Ammon's horn (tissue), 1 donor: Measurements from ENCODE around the gene VWA5B1.

Experiments used
- DNase-seq: peaks from one replicate; pipeline ENCODE4 v3.0.0-alpha.2; 2016; ENCODE audit warnings: low spot score

The VWA5B1 gene

DNA sequence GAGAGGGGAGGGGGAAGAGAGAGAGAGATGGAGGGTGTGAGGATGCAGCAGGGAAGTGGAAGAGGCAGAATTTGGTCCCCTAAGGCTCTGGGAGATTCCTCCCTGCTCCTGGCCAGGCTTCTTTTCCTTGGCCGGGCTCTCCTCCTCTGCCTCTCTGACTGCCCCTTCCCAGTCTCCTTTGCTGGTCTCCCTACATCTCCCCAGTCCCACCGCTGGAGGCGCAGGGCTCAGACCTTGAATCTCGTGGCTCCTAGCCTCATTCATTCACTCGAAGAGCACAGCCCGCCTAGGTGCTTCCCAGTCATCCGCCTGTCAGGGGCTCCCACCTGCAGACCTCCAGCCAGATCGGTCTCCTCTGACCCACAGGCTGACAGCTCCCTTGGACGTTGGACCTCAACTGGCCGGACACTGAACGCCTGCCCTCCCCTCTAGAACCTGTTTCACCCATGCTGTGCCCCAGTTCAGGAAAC is 76.5 kb downstream of the VWA5B1 start:
- peak; percentile 60 for DNase-seq

DNA sequence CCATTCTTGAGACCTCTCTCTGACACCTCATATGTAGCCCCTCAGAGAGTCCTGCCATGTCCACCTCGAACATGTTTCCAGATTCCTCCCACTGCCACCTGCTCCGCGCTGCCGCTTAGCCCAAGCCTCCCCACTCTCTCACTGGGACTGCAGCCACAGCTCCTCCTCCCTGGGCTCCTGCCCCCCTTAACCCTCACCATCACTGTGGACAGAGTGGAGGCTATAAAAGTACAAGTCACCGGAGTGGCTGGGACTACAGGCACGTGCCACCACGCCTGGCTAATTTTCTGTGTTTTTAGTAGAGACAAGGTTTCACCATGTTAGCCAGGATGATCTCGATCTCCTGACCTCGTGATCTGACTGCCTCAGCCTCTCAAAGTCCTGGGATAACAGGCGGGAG is 77.0 kb downstream of the VWA5B1 start:
- DNase-seq: no peak

DNA sequence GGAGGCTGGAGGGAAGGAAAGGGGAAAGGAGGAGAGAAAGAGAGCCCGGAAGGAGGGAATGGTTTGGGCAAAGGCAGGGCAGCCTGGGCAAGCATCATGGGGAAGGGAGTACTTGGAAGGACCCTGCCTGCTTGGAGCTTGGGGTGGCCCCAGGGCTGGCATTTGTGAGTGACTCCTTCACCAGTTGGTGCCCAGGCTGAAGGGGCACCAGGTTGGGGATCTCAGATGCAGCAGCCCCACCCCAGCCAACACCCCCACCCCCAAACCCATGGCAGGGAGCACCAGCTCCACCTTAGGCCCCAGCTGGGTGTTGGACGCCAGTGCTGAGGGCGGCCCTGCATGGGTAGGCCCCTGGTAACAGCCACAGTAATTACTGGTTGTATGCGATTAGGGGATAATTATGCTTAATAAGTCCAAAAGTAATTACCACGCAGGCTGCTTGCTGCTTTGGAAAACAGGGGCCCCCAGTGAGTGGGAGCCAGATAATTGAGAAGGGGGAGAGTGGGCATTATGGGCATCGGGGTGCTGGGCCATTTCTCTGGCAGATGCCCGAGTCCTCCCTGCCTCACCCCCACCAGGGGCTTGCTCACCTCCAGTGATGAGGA is 78.3 kb downstream of the VWA5B1 start:
- DNase-seq: no peak

DNA sequence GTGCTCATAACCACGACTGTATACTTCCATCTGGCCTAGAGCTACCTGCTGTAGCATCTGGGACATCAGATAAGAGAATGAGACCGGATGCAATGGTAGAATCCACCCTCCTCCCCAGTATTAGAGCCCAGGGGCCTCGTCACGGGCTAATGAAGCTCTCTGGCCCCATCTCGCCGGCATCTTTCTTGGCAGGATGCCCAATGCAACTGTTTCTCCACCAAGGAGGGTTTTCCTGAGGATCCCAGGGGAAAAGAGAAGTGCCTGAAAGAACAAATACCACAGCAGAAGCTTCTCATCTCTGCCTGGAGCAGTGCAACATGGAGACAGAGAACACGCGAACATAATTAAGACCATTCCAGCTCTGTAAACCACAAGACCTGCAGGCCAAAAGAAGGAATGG is 80.0 kb downstream of the VWA5B1 start:
- DNase-seq: no peak

DNA sequence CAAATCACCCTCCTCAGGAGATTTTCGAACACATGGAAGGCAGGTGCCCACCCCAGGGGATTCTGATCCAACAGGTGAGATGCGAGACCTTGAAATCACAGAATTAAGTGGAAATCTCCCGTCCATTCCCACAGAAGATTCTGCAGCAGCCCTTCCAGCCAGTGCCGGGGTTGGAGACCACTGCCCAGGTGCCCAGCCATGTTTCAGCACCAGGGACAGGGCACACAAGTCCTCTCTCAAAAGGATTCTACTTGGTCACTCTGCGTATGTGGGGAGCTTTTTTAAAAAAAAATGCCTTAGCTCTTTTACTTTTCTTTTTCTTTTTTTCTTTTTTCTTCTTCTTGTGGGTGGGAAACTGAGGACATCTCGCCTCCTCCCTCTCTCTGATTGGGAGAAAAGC is 80.7 kb downstream of the VWA5B1 start:
- DNase-seq: no peak

DNA sequence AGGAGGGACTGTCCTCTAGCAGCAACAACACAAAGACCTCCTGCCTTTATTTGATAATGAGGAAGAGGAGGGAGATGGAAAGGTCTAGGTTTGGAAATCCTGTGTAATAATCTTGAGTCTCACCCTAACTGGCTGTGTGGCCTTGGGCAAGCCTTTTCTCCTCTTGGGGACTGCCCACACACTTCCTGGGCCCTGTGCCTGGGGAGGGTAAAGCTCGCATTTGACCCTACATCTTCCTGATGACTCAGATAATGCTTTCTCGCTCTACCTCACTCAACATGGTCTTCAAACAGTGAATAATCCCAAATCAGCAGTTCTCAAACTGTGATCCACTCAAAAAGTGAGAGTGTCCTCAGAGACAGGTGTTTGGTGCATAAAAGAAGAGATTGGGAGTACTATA is 81.2 kb downstream of the VWA5B1 start:
- DNase-seq: no peak

DNA sequence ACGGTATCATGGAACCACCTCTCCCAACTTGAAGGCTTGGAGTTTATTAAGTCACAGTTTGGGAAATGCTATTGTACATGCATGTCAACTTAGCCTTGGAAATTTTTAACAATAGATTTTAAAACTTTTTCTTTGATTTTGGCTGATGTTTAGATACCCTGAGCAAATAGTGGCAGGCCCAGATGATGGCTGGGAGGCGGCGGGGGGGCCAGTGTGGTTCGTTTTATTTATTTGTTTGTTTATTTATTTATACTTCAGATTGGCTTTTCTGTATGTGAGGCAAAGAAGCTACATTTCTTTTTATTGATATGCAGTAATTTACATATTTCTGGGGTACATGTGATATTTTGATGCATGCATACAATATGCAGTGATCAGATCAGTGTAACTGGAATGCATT is 82.0 kb downstream of the VWA5B1 start:
- DNase-seq: no peak

DNA sequence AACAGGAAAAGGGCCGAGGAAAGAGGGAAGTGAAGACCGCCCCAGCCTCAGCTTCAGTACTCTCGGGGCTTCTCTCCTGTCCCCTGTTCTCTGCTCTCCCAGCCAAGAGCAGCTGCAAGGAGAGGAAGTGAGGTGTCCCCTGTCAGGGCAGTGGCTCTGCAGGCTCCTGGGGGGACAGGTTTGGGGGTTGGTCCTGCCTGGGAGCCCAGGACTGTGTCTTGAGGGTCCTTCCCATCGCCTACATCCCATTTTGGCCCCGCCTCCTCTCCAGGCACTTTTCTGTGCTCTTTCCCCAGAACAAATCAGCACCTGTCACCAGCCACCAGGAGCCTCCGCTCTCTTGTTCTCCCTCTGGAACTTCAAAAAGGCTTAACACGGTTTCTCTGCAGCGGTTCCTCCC is 82.6 kb downstream of the VWA5B1 start:
- no peak for DNase-seq

DNA sequence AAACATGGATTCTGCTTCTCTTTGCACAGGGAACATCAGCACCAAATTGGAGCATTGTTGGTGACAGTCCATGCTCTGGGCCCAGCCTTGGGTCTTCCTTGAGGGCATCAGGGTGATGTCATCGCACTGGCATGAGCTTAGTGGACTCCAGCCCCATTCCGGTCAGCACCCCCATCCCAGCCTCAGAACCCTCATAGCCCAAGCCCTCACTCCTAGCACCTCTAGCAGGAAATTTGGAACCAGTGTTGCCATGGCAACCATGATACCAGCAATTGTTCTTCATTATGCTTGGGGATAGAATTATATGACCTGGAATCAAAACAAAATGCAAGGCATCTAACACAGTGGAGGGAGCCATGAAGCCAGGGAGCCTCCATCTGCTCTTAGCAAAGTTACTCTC is 83.1 kb downstream of the VWA5B1 start:
- no peak for DNase-seq

DNA sequence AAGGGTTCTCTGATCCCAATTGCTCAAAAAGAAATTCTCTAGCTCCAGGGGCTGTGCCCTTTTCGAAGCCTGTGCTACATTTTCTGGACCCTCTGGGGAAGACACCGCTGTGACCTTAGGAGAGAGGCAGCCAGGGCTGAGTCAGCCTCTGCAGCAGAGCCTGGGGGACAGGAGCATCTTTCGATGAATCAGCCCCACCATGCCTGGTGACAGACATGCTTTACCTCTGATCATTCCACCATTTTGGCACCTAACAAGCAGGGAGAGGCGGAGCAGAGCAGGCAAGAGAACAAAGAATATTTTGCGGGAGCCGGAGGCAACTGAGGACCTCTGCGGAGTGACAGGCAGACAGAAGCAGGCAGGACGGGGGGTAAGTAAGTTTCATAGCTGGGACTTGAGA is 84.9 kb downstream of the VWA5B1 start:
- DNase-seq: no peak

DNA sequence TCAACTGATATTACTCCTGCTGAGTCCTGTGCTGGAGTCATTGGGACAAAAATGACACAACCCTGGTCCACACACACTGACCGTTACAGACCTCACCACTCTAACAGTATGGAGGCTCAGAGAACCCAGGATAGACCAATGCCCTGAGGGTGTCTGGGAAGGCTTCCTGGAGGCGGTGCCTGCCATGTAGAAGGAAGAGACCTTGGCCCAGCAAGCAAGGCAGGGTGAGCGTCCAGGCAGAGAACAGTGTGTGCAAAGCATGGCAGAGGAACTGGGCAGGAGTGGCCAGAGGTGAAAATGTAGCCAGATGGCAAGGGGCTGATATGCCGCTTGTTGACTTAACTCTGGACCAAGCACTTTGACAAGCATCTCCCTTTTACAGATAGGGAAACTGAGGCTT is 85.5 kb downstream of the VWA5B1 start:
- no peak for DNase-seq

DNA sequence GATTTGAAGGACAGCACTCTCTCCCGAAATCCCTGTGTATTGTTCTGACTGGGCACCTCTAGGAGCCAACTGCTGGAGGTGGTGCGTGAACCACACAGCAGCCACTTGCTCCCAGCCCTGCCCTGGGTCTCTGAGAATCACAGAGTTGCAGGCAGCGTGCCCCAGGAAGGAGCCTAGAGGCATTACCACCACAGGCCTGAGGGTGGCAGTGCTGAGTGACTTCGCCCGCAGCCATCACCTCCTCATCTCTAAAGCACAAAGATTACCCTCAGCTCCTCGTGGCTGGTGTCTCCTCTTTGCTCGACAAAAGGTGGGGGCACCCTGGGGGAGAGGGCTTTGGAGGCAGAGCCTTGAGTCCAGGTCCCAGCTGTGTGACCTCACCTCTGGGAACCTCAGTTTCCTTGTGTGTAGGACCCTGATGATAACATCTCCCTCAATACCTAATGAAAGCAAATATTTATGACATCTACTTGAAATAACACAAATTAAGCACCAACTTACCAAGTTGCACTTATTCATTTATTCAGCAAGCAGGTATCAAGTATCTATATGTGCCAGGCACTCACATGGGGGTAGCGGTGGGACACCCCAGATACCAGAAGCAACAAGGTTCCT is 86.3 kb downstream of the VWA5B1 start:
- DNase-seq: peak; percentile 75

DNA sequence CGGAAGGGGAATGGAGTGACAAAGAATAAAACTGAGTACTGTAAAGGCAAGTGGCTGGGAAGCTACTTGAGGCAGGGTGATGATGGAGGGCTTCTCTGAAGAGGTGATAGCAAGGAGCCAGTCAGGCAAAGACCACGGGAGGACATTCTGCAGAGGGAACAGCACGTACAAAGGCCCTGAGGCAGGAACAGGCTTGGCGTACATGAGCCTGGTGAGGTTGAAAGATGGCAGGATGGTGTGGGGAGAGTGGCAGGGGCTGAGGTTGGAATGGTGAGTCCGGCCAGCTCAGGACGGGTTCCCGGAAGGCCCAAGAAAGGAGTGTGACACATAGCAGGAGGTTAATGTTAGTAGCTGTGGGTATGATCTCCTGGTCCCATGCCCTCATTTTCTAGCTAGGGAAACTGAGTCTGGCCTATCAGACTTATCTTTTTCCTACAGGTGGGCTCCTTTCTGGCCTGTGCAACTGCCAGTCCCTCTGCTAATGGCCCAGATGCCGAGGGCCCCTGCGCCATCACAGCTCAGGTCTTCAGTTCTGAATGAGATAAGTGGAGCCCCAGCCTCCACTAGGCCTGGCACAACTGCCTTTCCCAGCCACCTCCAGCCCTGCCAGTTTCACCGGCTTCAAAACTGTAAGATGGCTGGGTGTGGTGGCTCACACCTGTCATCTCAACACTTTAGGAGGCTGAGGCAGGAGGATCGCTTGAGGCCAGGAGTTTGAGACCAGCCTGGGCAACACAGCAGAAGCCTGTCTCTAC is 87.0 kb downstream of the VWA5B1 start:
- no peak for DNase-seq

DNA sequence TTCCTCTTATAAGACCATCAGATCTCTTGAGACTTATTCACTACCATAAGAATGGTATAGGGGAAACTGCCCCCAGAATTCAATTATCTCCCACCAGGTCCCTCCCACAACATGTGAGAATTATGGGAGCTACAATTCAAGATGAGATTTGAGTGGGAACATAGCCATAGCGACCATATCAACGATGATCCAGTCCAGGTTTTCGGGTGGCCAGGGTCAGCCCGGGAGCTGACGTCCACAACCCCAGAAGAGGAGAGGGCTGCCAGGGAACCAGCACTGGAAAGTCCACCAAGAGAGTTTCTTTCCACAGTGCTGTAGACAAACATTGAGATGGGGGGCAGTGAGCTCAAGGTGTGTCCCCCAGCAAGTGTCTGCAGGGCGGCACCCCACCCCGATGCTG is 88.4 kb downstream of the VWA5B1 start:
- no peak for DNase-seq

DNA sequence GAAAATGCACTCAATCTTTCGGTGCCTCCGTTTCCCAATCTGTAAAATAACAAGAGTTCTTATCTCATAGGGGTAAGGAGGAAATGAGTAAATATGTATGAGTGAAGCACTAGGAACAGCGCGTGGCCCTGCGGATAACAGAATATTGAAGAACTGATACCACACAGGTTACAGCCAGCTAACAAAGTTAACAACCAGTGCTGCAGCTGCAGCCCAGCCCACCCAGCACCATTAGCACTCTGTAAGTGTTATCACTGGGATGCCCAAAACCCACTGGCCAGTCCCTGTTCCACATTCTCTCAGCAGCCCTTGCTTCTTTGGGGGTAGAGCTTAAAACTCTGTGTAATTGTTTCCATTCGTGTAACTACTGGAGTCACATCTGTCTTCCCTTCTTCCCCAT is 89.5 kb downstream of the VWA5B1 start:
- no peak for DNase-seq

DNA sequence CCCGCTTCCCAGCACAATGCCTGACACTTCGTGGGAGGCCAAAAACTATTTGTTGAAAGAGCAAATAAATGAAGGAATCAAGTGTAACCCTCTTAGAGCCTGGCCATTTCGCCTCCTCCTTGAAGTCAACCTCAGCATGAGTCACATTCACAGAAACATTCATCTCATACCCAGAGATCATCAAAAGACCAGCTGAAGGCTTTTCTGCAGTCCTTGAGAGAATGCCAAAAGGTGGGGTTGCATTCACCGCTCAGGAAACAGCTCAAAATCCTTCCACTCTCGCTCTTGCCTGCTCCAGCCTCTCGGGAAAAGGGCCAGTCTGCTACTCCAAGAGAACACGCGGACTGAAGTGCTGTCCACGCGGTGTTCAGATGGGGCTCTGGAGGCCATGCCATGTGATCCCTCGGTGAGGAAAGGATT is 90.0 kb downstream of the VWA5B1 start:
- peak; percentile 79 for DNase-seq

DNA sequence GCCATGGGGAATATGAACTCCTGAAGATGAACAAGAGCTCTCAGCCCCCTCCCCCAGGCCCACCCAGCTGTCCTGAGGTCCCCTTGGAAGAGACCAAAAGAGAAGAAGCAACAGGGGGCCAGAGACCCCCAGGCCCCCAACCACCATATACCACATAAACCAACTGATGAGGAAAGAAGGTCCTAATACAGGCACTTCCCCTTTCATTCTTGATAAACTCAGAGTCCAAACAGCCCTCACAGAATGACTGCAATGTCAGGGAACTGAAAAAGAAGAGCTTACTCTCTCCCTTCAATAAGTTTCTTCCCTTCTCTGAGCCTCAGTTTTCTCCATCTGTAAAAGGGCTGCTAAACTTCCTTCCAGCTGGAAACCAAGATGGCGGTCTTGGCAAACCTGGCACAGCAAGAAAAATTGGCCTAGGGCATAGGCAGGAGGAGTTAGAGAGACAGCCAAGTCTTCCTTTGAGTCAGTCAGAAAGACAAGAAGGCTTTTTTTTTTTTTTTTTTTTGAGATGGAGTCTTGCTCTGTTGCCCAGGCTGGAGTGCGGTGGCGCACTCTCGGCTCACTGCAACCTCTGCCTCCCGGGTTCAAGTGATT is 90.5 kb downstream of the VWA5B1 start:
- DNase-seq: peak; percentile 34

DNA sequence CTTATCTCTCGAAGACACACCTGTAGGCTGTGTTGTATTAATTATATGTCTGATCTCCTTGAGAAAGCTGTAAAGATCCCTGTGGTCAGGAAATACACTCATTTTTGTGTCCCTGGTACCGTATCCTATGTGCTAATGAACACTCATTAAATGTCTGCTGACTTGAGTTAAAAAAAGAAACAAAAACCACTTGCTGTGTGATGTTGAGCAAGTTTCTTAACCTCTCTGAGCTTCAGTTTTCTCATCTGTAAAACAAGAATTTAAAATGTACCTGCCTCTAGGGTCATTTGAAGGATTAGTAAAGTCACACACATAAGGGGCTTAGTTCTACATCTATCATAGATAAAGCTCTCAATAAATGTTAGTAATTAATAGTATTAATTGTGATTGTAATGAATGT is 91.3 kb downstream of the VWA5B1 start:
- no peak for DNase-seq

DNA sequence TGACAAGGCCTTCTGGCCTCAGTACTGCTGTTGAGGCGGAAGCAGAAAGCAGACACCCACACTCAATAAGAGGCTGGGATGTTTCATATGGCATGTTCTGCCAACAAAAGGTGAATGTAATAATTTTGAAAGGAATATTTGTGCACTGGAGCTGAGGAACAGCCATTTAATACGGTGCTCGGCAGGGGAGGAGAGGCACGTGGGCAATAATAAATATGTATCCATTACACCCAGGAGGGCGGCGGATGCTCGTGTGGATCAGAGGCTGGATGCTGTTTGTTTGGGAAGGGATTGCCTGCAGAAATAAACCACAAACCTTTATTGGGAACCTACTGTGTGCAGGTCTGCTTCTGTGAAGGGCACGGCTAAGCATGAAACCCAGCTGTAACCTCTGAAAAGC is 92.0 kb downstream of the VWA5B1 start:
- DNase-seq: no peak

DNA sequence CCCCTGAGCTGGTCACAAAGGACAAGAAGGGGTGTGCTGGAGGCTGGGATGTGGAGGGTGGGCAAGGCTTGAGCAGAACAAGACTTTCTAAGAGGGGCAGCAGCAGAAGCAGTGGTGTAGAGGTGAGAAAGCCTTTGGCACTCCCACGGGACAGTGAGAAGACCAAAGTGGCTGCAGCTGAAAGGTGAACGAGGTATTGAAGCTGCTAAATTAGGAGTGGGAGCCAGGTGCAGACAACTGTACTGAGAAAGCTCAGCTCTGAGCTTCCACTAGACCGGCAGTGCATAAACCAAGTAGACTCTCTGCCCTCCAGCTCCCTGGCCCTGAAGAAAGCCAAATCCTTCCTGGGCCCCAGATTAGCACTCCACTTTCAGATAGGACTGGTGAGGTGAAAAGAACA is 93.0 kb downstream of the VWA5B1 start:
- DNase-seq: no peak

DNA sequence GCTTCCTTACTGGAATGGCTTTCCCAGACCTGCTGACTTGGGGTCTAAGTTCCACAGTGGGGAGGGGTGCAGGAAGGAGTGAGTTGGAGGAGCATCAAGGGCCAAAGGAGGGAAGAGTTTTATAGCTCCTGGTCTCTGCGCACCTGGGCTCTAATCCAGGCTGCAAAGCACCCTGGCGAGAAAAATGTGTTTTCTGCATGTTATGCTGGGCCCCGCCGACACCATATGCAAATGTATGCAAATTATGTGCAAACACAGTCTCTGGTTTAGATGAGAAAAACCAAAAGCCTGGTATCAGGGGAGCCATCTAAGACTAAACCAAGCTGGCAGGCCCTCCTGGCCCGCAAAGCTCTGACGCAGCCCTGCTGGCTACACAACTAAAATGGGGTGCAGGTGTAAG is 95.0 kb downstream of the VWA5B1 start:
- no peak for DNase-seq

DNA sequence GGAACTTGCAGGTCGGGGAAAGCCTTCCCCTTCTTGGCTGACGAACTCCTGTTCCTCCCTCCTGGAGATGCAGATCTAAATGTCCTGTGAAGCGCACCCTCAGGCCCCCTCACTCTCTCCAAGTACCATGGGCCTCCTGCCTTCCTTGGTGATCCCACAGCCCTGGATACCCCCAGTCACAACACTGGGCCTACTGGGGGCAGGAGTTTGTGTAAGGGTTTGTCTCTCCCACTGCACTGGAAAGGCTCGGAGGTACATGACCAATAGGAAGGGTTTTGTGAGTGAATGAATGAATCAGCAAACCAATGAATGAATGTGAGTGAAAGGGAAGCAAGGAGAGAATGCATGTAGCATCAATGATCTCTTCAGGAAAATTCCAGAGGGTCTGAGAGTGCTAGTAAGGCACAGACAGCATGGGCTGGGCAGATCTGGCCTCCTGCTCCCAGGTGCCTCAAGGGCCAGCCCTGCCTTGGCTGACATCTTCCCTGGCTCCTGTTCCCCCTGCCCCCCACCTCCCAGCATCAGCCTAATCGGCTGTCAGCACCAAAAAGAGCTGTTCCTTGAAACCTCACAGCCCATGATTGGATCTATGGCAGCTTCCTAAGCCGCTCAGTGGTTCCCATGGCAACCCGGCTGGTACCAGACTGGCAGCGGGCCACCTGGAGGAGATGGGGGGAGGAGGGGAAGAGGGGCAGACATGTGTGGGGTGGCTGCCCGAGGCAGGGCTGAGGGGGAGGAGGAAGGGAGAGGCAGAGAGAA is 95.8 kb downstream of the VWA5B1 start:
- peak; percentile 84 for DNase-seq
